CD8-positive, alpha-beta memory T cell (primary cell): ENCODE measurements around the gene AXL. TPM values are rescaled to one million over a fixed set of nuclear protein-coding genes. Genes with fewer than 3 reads are reported as not detected.
A peak's percentile ranks its signal among the peaks of the same experiment; 100 is the strongest.

ENCODE experiments used
- CTCF ChIA-PET: fragments of 350-600 bp; sonication (Branson Sonifier 250); formaldehyde crosslinking; loops from one replicate; lab custom pipeline; 2021; ENCODE audit warnings: antibody characterized with exemption; lab: Charles Lee
- POLR2A ChIA-PET: fragments of 350-600 bp; sonication (Branson Sonifier 250); formaldehyde crosslinking; loops from one replicate; lab custom pipeline; 2021; ENCODE audit warnings: antibody characterized with exemption; lab: Charles Lee
- DNase-seq, 5 donors: peaks; one replicate each; pipeline versions ENCODE4 v3.0.0 to v3.0.0-alpha.2; 2020 to 2022; ENCODE audit warnings: mixed read lengths in 1 of 5
- H3K27ac ChIP-seq: one replicate; pipeline ENCODE4 v1.7.0; 2013; ENCODE audit warnings: low read depth, mild to moderate bottlenecking, low read length, moderate library complexity
- H3K27me3 ChIP-seq: 2 replicates; pipeline ENCODE4 v1.7.0; 2013; ENCODE audit warnings: low read length, mild to moderate bottlenecking; ENCODE audit not compliant: insufficient read depth, poor library complexity, severe bottlenecking
- H3K36me3 ChIP-seq: 2 replicates; pipeline ENCODE4 v1.7.0; 2013; ENCODE audit warnings: mild to moderate bottlenecking, low read length, moderate library complexity; ENCODE audit not compliant: insufficient read depth
- H3K4me1 ChIP-seq: 2 replicates; pipeline ENCODE4 v1.7.0; 2013; ENCODE audit warnings: mild to moderate bottlenecking, low read length, moderate library complexity; ENCODE audit not compliant: insufficient read depth
- H3K4me3 ChIP-seq: 2 replicates; pipeline ENCODE4 v1.7.0; 2013; ENCODE audit warnings: mild to moderate bottlenecking, low read length
- H3K9me3 ChIP-seq: 2 replicates; pipeline ENCODE4 v1.7.0; 2013; ENCODE audit warnings: mild to moderate bottlenecking, low read length
- H3K27ac Mint-ChIP-seq, 8 donors: one replicate each; pipeline ENCODE4 v1.8.0; 2020 to 2021; ENCODE audit warnings: mixed read lengths in 8 of 8, mild to moderate bottlenecking in 6 of 8, inconsistent platforms in 3 of 8, moderate library complexity in 3 of 8
- H3K27me3 Mint-ChIP-seq, 2 donors: one replicate each; pipeline ENCODE4 v1.8.0; 2020 to 2021; ENCODE audit warnings: mixed read lengths in 2 of 2, mild to moderate bottlenecking in 1 of 2, moderate library complexity in 1 of 2
- H3K36me3 Mint-ChIP-seq, 3 donors: one replicate each; pipeline ENCODE4 v1.8.0; 2020 to 2021; ENCODE audit warnings: mixed read lengths in 3 of 3, inconsistent platforms in 1 of 3, mild to moderate bottlenecking in 1 of 3
- H3K4me1 Mint-ChIP-seq, 3 donors: one replicate each; pipeline ENCODE4 v1.8.0; 2020 to 2021; ENCODE audit warnings: mixed read lengths in 3 of 3, inconsistent platforms in 1 of 3, mild to moderate bottlenecking in 1 of 3
- H3K4me3 Mint-ChIP-seq, 7 donors: one replicate each; pipeline ENCODE4 v1.8.0; 2020 to 2021; ENCODE audit warnings: mixed read lengths in 7 of 7, mild to moderate bottlenecking in 6 of 7, moderate library complexity in 4 of 7, inconsistent platforms in 2 of 7
- H3K9me3 Mint-ChIP-seq, 5 donors: one replicate each; pipeline ENCODE4 v1.8.0; 2020 to 2022; ENCODE audit warnings: mixed read lengths in 5 of 5, mild to moderate bottlenecking in 3 of 5, moderate library complexity in 2 of 5, inconsistent platforms in 1 of 5
- polyA plus RNA-seq: library from polyadenylated mRNA; unstranded; fragments of 300-500 nt; fragmentation: Illumina TruSeq; gene quantifications from one replicate; pipeline ENCODE4 v1.2.3, GENCODE V29; 2021
- total RNA-seq, 2 experiments: library from RNA; stranded (reverse); gene quantifications; one replicate each; pipeline ENCODE4 v1.2.3, GENCODE V29; 2021

The AXL gene
- total and polyA plus RNA-seq, 3 experiments from 2014 or later = 0.09 to 0.43 (median 0.11) TPM

- ChIA-PET CTCF (interaction anchor here (0.9 to 1.4 kb wide), 2 partner anchors 10 to 29 kb away, joined by 3 to 4 read pairs; no protein-coding TSS in a partner anchor), POLR2A (no interaction called here)
- Histone ChIP-seq H3K4me1 (no peaks in the 10 kb centered on the region), H3K36me3 (no peaks in the 10 kb centered on the region), H3K4me3 (no peak overlapping the region), H3K27ac (no peak overlapping the region), H3K27me3 (no peaks in the 10 kb centered on the region), H3K9me3 (no peaks in the 10 kb centered on the region)
- H3K4me3 Mint-ChIP-seq = no peak overlapping the region
- peaks cover 0 to 9% of the 10 kb centered on the region in 2 donors for H3K27me3 Mint-ChIP-seq
- no peaks in the 10 kb centered on the region for H3K4me1 Mint-ChIP-seq
- H3K36me3 Mint-ChIP-seq = no peaks in the 10 kb centered on the region
- no peak for DNase-seq
- H3K9me3 Mint-ChIP-seq = no peaks in the 10 kb centered on the region
- H3K27ac Mint-ChIP-seq = no peak overlapping the region
Measured at GRCh38 chr19:41233748-41234240, 14.8 kb downstream of the AXL start.

GRCh38 chr19:41234512-41235168 lies 15.6 kb downstream of the AXL start:
- Histone ChIP-seq H3K27ac (no peak overlapping the region), H3K4me1 (no peaks in the 10 kb centered on the region), H3K36me3 (no peaks in the 10 kb centered on the region), H3K27me3 (no peaks in the 10 kb centered on the region), H3K9me3 (no peaks in the 10 kb centered on the region), H3K4me3 (no peak overlapping the region)
- POLR2A ChIA-PET = interaction anchor here (0.5 kb wide), 1 partner anchor 28 kb away, joined by 3 read pairs; no protein-coding TSS in a partner anchor
- H3K27me3 Mint-ChIP-seq = peaks cover 4 to 15% of the 10 kb centered on the region in 2 donors
- CTCF ChIA-PET = interaction anchor here (1.4 kb wide), 1 partner anchor 10 kb away, joined by 4 read pairs; no protein-coding TSS in a partner anchor
- H3K27ac Mint-ChIP-seq = peak overlapping the region in 1 of 8 donors; percentile 36
- H3K4me3 Mint-ChIP-seq = no peak overlapping the region
- no peaks in the 10 kb centered on the region for H3K4me1 Mint-ChIP-seq
- no peaks in the 10 kb centered on the region for H3K36me3 Mint-ChIP-seq
- no peaks in the 10 kb centered on the region for H3K9me3 Mint-ChIP-seq
- DNase-seq = no peak

- no peak overlapping the region for H3K4me3 Mint-ChIP-seq
- H3K4me3 ChIP-seq = no peak overlapping the region
- H3K36me3 Mint-ChIP-seq = no peaks in the 10 kb centered on the region
- CTCF ChIA-PET = no interaction called here
- no peak overlapping the region for H3K27ac ChIP-seq
- H3K27ac Mint-ChIP-seq = peak overlapping the region in 1 of 8 donors; percentile 23
- POLR2A ChIA-PET = interaction anchor here (0.5 to 0.7 kb wide), 2 partner anchors 27 to 593 kb away, joined by 3 to 8 read pairs; no protein-coding TSS in a partner anchor
- no peaks in the 10 kb centered on the region for H3K9me3 ChIP-seq
- H3K9me3 Mint-ChIP-seq = no peaks in the 10 kb centered on the region
- DNase-seq = no peak
- no peaks in the 10 kb centered on the region for H3K4me1 Mint-ChIP-seq
- H3K27me3 ChIP-seq = no peaks in the 10 kb centered on the region
- peaks cover 4 to 16% of the 10 kb centered on the region in 2 donors for H3K27me3 Mint-ChIP-seq
- H3K4me1 ChIP-seq = no peaks in the 10 kb centered on the region
- H3K36me3 ChIP-seq = no peaks in the 10 kb centered on the region
Measured at GRCh38 chr19:41235480-41235879, 16.5 kb downstream of the AXL start.

- H3K4me1 ChIP-seq = no peaks in the 10 kb centered on the region
- H3K36me3 Mint-ChIP-seq = no peaks in the 10 kb centered on the region
- no peak overlapping the region for H3K4me3 Mint-ChIP-seq
- peaks cover 4 to 12% of the 10 kb centered on the region in 2 donors for H3K27me3 Mint-ChIP-seq
- no peaks in the 10 kb centered on the region for H3K4me1 Mint-ChIP-seq
- ChIA-PET CTCF (interaction anchor here (1.7 kb wide), 1 partner anchor 34 kb away, joined by 5 read pairs; no protein-coding TSS in a partner anchor), POLR2A (no interaction called here)
- H3K4me3 ChIP-seq = no peak overlapping the region
- H3K9me3 Mint-ChIP-seq = no peaks in the 10 kb centered on the region
- DNase-seq = no peak
- H3K36me3 ChIP-seq = no peaks in the 10 kb centered on the region
- H3K27ac ChIP-seq = no peak overlapping the region
- H3K9me3 ChIP-seq = no peaks in the 10 kb centered on the region
- no peaks in the 10 kb centered on the region for H3K27me3 ChIP-seq
- H3K27ac Mint-ChIP-seq = no peak overlapping the region
Measured at GRCh38 chr19:41238244-41238643, 19.2 kb downstream of the AXL start.

GRCh38 chr19:41239363-41239762 lies 20.3 kb downstream of the AXL start:
- H3K27me3 Mint-ChIP-seq = peaks cover 4 to 12% of the 10 kb centered on the region in 2 donors
- no peak overlapping the region for H3K4me3 ChIP-seq
- H3K9me3 Mint-ChIP-seq = no peaks in the 10 kb centered on the region
- CTCF ChIA-PET = no interaction called here
- no peaks in the 10 kb centered on the region for H3K27me3 ChIP-seq
- H3K4me1 Mint-ChIP-seq = no peaks in the 10 kb centered on the region
- no peaks in the 10 kb centered on the region for H3K9me3 ChIP-seq
- H3K36me3 ChIP-seq = no peaks in the 10 kb centered on the region
- no peak for DNase-seq
- no peak overlapping the region for H3K4me3 Mint-ChIP-seq
- peak overlapping the region in 1 of 8 donors; percentile 33 for H3K27ac Mint-ChIP-seq
- H3K27ac ChIP-seq = no peak overlapping the region
- POLR2A ChIA-PET = no interaction called here
- H3K36me3 Mint-ChIP-seq = no peaks in the 10 kb centered on the region
- H3K4me1 ChIP-seq = no peaks in the 10 kb centered on the region

GRCh38 chr19:41239961-41240574 lies 21.0 kb downstream of the AXL start:
- CTCF ChIA-PET = no interaction called here
- H3K4me1 Mint-ChIP-seq = no peaks in the 10 kb centered on the region
- H3K36me3 Mint-ChIP-seq = no peaks in the 10 kb centered on the region
- H3K27me3 Mint-ChIP-seq = peaks cover 4 to 12% of the 10 kb centered on the region in 2 donors
- Histone ChIP-seq H3K4me3 (no peak overlapping the region), H3K27me3 (no peaks in the 10 kb centered on the region), H3K9me3 (no peaks in the 10 kb centered on the region), H3K27ac (no peak overlapping the region), H3K4me1 (no peaks in the 10 kb centered on the region), H3K36me3 (no peaks in the 10 kb centered on the region)
- no peak for DNase-seq
- no peak overlapping the region for H3K4me3 Mint-ChIP-seq
- H3K9me3 Mint-ChIP-seq = no peaks in the 10 kb centered on the region
- POLR2A ChIA-PET = no interaction called here
- H3K27ac Mint-ChIP-seq = no peak overlapping the region

GRCh38 chr19:41241859-41242258 lies 22.8 kb downstream of the AXL start:
- H3K4me1 Mint-ChIP-seq = no peaks in the 10 kb centered on the region
- H3K36me3 ChIP-seq = no peaks in the 10 kb centered on the region
- no peak overlapping the region for H3K4me3 ChIP-seq
- no peaks in the 10 kb centered on the region for H3K9me3 Mint-ChIP-seq
- H3K27me3 ChIP-seq = no peaks in the 10 kb centered on the region
- no peak overlapping the region for H3K4me3 Mint-ChIP-seq
- peaks cover 4 to 12% of the 10 kb centered on the region in 2 donors for H3K27me3 Mint-ChIP-seq
- H3K4me1 ChIP-seq = no peaks in the 10 kb centered on the region
- H3K27ac Mint-ChIP-seq = no peak overlapping the region
- H3K36me3 Mint-ChIP-seq = no peaks in the 10 kb centered on the region
- no peak overlapping the region for H3K27ac ChIP-seq
- H3K9me3 ChIP-seq = no peaks in the 10 kb centered on the region
- no peak for DNase-seq
- POLR2A ChIA-PET = interaction anchor here (0.6 kb wide), 1 partner anchor 713 kb away, joined by 3 read pairs; no protein-coding TSS in a partner anchor
- CTCF ChIA-PET = no interaction called here

- H3K4me3 Mint-ChIP-seq = no peak overlapping the region
- H3K9me3 Mint-ChIP-seq = no peaks in the 10 kb centered on the region
- H3K9me3 ChIP-seq = no peaks in the 10 kb centered on the region
- ChIA-PET POLR2A (no interaction called here), CTCF (no interaction called here)
- no peak overlapping the region for H3K4me3 ChIP-seq
- H3K27ac ChIP-seq = no peak overlapping the region
- no peaks in the 10 kb centered on the region for H3K4me1 ChIP-seq
- no peaks in the 10 kb centered on the region for H3K36me3 ChIP-seq
- DNase-seq = no peak
- no peaks in the 10 kb centered on the region for H3K4me1 Mint-ChIP-seq
- H3K27ac Mint-ChIP-seq = no peak overlapping the region
- H3K27me3 ChIP-seq = no peaks in the 10 kb centered on the region
- peaks cover 4 to 10% of the 10 kb centered on the region in 2 donors for H3K27me3 Mint-ChIP-seq
- H3K36me3 Mint-ChIP-seq = no peaks in the 10 kb centered on the region
Measured at GRCh38 chr19:41244117-41244516, 25.1 kb downstream of the AXL start.
